ENCODE results near the gene RTKN2.

DNA sequence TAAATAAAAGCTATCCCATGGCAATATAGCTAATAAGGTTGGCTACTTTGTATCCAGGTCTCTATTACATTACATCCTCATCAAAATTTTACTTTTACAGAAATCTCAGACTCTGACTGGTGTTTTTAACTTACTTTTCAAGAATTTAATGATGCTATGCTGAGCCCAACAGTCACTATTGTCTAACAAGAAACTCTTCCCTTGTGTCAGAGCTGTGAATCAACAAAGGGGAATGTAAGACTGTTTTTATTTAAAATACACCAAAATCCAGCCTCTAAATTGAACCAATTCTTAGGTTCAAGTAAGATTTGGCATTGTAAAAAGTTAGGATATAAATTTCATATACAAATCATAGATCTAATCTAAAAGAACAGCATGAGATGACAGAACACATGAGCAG is 7.0 kb downstream of the RTKN2 start:
- no peak for TF ChIP-seq EP300 (IDR thresholded peaks at IDR 0.05)
- TF ChIP-seq, protein P1, sequence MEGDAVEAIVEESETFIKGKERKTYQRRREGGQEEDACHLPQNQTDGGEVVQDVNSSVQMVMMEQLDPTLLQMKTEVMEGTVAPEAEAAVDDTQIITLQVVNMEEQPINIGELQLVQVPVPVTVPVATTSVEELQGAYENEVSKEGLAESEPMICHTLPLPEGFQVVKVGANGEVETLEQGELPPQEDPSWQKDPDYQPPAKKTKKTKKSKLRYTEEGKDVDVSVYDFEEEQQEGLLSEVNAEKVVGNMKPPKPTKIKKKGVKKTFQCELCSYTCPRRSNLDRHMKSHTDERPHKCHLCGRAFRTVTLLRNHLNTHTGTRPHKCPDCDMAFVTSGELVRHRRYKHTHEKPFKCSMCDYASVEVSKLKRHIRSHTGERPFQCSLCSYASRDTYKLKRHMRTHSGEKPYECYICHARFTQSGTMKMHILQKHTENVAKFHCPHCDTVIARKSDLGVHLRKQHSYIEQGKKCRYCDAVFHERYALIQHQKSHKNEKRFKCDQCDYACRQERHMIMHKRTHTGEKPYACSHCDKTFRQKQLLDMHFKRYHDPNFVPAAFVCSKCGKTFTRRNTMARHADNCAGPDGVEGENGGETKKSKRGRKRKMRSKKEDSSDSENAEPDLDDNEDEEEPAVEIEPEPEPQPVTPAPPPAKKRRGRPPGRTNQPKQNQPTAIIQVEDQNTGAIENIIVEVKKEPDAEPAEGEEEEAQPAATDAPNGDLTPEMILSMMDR (IDR thresholded peaks at IDR 0.05): no peak
